G401.6 (cell line): Measurements from ENCODE around the gene WDR5.
"Not testable (repeated sequence)": the region's sequence is repeated elsewhere in the genome, so short reads cannot be mapped to it uniquely, and the experiment has no call there.

Source experiments
- FAIRE-seq: peaks from 2 replicates; lab custom pipeline; 2012; peaks lifted over from hg19 to GRCh38; lab: Jason Lieb, UNC

Gene WDR5

DNA sequence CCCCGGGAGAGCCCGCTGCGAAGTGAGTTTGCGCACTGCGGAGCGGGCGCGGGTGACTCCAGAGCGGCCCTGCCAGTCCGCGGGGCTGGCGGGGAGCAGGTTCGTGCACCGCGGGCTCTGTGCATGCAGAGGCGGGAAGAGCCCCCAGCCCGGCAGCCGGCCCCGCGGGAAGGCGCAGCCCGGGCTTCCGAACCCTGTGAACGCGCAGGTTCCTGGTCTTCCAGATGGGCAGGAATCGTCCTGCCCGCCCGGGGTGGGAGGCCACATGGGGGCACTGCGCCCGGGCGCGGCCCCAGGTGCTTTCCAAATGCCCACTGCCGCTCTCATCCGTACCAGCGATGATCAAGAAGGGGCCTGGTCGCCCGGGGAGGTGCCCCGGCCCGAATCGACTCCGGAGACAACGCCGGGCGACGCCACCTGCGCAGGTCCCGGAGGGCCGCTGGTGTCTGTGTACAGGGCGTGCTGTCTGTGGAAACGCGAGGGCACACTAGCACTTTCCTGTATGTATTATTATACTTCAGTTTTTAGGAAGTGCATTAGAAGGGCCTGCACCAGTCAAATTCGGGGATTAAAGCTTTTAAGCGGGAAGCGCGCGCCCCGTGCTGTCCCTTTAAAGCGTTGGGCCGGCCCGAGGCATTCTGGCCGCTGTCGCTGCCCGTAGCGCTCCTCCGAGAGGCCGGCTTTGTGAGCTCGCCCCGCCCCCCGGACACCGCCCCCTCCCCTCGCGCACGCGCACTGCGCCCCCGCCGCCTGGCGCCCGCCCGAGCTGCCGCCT is at the start of gene WDR5:
TSS of gene WDR5 (plus strand) at position 740 of the 775 bp plus-strand sequence. CDS start 3,796 bp downstream, outside the sequence.
- FAIRE-seq = no peak

DNA sequence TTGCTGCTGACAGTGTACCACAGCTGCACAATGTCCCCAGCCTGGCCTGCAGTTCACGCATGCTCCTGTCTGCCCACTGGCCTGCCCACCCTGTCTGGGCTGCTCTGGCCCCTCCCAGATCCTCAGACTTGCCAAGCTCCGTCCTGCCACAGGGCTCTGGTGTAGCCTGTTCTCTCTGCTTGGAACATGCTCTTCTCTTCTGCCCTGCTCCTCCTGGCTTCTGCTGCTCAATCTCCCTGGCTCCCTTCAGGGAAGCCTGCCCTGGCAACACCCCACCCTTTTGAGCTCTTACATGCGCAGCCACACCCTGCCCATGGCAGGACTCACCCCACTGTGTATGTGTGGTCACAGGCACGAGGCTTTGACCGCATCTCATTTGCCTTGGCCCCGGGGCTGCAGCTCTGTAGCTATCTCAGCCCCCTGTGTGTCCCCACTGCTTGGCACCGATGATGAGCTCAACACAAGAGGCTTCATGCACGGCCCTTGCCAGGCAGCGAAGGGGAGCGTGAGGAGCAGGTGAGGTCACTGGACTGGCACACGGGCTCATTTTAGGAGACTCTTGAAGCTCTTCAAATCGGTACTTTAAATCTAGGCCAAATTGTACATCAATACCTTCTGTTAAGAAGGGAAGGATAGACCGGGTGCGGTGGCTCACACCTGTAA is 47.7 kb upstream of the WDR5 start:
- no peak for FAIRE-seq

GRCh38 chr9:134089972-134090371 is 45.9 kb upstream of the WDR5 start:
- no peak for FAIRE-seq

DNA sequence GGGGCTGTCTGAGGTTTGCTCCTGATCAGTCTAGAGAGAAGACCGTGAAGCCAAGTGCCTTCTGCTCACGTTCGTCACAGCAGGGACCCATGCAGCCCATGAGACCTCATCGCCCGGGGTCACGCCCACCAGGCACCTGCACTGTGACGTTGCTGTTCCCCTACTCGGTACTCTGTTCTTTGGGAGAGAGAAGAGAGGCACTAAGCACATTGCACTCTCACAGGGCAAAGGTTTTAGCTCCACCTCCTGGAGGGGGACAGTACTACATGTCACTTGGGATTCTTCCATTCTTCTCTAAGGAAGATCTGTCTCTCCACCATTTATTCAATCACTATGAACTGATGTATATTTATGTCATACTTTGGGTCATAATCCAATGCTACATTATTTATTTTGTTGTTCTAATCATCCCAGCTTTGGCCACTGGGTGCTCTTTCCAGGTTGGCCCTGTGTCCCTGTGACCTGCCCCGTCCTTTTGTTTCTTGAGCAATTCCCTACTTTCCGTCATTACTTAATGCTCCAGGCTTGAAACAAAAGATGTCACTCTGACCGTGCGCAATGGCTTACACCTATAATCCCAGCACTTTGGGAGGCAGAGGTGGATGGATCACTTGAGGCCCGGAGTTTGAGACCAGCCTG is 36.6 kb upstream of the WDR5 start:
- FAIRE-seq = peak; percentile 48

DNA sequence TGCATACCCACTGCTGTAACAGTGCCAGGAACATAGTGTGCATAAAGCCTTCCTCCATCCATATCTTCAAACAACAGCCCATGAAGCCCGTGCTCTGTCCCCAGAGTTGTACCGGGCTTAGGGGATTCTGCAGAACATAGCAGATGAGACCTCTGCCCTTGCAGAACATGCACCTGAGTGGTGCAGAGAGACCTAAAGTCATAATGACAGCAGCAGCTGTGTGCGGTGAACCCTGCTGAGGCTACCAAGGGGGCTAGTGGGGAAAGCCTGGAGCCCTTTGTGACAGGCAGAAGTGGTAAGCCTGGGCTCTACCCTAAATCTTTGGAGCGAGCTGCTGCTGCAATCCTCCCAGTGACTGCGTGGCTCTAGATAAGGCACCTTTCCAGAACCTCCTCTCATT is 35.8 kb upstream of the WDR5 start:
- no peak for FAIRE-seq

- not testable (repeated sequence) for FAIRE-seq
Measured at GRCh38 chr9:134101133-134101532, 34.7 kb upstream of the WDR5 start.

DNA sequence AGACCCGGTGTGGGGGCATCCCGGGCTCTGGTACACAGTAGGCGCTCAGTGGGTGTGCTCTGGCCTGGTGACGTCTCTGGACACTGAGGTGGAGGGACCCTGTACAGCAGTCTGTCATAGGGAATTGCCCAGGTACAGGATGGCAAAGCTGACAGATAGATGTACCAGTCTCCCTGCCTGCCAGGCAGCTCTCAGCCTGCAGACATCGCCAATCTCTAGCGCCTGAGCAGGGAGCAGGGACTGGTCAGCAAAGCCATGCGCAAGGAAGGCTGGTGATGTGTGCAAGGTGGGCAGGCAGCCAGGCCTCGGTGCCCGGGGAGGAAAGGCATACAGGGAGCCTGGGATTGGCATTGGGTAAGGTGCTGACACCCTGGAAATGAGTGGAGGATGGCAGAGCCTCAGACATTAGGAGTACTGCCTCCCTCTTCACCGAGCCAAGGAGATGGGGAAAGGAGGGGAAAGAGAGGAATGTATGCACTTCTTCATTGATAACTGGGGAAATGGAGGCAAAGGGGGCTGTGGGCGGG is 34.2 kb upstream of the WDR5 start:
- FAIRE-seq = no peak

- no peak for FAIRE-seq
Measured at GRCh38 chr9:134103391-134103998, 32.4 kb upstream of the WDR5 start.

GRCh38 chr9:134111064-134111463 is 24.8 kb upstream of the WDR5 start:
- FAIRE-seq = no peak

DNA sequence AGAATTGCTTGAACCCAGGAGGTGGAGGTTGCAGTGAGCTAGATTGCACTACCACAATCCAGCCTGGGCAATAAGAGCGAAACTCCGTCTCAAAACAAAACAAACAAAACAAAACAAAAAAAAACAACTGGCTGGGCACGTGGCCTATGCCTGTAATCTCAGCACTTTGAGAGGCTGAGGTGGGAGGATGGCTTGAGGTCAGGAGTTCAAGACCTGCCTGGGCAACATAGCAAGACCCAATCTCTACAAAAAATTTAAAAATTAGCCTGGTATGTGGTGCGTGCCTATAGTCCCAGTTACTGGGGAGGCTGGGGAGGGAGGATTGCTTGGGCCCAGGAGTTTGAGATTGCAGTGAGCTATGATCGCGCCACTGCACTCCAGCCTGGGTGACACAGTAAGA is 23.3 kb upstream of the WDR5 start:
- FAIRE-seq = no peak

GRCh38 chr9:134118972-134119371 is 16.9 kb upstream of the WDR5 start:
- FAIRE-seq = not testable (repeated sequence)

DNA sequence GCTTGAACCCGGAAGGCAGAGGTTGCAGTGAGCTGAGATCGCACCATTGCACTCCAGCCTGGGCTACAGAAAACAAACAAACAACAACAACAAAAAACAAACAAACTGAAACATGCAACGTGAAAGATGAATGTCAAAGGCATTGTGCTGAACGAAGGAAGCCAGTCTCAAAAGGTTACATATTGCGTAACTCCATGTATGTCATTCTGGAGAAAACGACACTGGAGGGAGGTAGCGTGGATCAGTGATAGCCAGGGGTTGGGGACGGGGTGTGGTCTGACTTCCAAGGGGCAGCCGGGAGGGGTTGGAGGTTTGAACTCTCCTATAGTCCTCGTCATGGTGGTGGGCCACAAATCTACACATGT is 12.1 kb upstream of the WDR5 start:
- FAIRE-seq = no peak

DNA sequence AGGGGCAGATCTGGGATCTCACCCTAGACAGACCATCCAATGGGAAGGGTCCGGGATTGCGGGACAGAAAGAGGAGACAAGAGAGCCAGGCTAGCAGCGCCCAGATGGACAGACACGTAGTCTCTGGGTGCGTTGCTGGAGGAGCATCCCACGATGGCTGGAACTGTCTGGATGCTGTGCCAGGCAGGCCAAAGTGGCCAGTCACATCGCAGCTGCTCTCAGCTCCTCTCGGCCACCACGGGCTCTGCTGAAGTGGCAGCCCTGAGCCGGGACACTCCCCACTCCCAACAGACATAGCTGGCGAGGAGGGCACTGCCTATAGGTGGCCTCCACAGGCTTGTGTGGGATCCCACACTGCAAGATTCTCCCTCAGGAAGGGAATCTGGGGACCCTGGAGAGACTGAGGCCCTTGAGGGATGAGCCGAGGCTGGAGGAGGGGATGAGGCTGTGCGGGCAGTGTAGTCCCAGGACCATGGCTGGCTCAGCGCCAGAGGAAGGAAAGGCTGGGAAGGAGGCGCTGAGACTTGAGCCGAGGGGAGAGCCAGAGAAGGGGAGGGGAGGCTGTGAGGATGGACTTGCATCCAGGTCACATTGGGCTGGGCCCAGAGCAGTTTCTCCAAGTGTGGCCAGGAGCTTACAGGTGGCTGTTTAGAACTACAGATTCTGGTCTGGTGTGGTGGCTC is 10.3 kb upstream of the WDR5 start:
- no peak for FAIRE-seq

GRCh38 chr9:134126373-134126772 is 9.5 kb upstream of the WDR5 start:
- FAIRE-seq = no peak

GRCh38 chr9:134127065-134127580 is 8.8 kb upstream of the WDR5 start:
- FAIRE-seq = no peak

DNA sequence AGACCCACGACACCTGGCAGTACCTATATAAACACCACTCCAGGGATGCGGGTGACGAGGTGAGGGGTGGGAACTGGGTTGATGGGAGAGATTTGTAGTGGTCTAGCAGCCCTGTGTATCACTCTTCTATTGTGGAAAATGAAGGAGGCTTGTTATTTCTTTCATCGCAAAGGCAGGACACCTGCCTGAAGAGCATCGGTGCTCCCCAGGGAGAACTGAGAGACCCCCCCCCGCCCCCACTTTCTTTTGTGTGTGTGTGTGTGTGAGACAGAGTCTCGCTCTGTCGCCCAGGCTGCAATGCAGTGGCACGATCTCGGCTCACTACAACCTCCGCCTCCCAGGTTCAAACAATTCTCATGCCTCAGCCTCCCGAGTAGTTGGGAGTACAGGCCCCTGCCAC is 8.3 kb upstream of the WDR5 start:
- no peak for FAIRE-seq

GRCh38 chr9:134128727-134129679 is 6.9 kb upstream of the WDR5 start:
- FAIRE-seq = no peak

DNA sequence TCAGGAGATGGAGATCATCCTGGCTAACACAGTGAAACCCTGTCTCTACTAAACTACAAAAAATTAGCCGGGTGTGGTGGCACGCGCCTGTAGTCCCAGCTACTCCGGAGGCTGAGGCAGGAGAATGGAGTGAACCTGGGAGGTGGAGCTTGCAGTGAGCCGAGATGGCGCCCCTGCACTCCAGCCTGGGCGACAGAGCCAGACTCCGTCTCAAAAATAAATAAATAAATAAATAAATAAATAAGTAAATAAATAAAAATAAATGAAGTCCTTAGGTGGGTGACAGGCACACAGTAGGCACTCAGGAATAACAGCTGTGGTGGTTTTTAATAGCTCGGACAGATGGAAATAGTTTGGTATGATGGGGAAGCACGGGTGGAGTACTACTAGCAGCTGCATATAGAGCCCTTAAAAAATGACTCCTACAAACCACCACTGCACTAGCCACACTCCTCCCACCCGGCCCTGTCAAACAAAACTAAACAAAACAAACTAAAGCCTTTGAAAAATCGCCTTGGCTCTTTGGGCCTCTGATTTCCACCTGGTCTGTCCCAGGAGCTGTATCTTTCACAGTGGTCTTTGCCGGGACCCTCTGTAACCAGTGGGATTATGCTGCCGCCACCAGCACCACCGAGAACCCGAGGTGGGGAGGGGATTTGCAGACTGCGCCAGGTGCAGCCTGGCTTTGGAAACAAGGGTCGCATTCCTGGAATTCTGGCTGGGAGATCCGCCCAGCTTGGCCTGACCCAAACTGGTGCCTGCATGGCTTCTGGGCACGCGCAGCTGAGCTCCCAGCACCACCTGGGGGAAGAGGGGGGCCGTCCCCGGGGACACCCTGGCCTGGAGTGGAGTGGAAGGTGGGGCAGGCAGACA is 5.1 kb upstream of the WDR5 start:
- FAIRE-seq = no peak

GRCh38 chr9:134131471-134132207 is 4.2 kb upstream of the WDR5 start:
- no peak for FAIRE-seq
